Right hindlimb (tissue), 1 donor: Measurements from ENCODE around the gene VEGFB.
A peak's percentile ranks its signal among the peaks of the same experiment; 100 is the strongest.

Experiments used
- DNase-seq: peaks from one replicate; pipeline ENCODE4 v3.0.0-alpha.2; 2018

The VEGFB gene

DNA sequence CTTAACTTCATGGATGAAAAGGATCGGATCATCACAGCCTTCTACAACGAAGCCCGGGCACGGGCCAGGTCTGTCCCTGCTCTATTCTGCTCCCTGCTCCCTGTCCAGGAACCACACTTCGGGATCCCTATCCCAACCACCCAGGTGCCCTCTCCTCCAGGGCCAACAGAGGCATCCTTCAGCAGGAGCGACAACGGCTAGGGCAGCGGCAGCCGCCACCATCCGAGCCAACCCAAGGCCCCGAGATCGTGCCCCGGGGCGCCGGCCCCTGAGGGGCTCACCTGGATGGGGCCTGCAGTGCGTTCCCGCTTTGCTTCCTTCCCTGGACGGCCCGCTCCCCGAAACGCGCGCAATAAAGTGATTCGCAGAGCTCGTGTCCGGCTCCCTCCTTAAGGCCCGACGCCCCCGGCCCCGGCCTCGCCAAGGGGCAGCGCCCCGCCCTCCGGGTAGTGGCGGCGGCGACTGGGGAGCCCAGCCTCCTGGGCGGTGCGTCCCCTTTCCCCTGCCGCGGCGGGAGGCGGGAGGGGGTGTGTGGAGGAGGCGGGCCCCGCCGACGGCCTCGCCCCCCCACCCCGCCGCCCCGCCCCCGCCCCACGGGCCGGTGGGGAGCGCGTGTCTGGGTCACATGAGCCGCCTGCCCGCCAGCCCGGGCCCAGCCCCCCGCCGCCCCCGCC is at the start of gene VEGFB:
VEGFB (plus strand) TSS at position 672 of the 674 bp plus-strand sequence. CDS start 250 bp downstream, outside the sequence.
- DNase-seq = peak; percentile 85

DNA sequence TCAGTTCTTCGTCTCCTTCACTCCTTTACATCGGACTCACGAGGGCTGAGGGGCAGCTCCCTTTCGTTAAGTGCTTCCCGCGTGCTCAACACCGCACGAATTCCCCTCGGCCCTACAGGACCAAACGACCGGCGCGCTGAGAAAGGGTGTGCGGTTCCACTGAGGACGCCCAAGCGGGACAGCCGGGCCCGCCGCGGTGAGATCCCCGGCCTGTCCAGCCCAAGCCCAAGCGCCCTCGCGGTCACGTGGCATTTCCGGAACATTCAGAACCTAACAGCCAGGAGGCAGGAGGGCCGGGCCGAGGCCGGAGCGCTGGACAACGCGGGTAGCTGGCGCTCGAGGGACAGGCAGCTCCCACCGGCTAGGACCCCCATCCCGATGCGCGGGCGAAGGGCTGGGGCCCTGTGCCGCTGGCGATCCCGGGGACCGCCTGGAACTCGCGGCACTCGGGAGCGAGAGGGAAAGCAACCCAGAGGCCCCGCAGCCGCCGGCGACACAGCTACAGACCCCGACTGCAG is 49.1 kb upstream of the VEGFB start:
- DNase-seq = no peak

DNA sequence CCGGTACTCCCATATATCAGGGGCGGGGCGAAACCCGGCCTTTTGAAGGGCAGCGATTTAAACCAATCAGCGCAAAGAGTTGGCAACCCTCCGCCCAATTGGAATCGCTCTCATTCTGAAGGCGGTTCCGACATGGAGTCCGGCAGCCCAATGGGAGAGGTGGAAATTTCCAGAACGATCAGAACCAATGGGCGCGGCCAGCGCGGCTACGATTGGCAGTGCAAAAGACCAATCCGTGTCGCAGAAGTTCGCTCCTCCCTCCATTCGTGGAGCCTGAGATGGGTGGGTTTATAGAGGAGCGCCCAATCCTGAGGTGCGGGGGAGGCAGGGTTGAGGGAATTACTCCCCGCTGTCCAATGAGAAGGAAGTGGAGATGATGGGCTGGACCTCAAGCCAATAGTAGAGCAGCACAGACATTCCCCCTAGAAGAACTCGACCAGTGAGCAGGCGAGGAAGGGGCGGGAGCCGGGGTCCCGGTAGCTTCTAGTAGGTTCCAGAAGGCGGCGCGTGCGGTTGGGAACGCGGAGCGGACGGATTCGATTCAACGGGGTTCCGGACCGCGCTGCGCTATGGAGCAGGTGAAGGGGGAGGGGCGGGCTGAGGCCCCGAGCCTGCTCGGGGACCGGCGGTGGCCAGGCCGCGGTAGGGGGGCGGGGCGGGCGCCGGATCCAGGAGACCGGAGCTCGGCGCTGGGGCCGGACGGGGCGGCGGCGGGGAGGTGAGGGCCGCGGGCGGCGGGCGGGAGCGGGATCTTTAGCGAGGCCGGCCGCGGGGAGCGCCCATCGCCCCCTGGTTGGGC is 48.5 kb upstream of the VEGFB start, which contains the start of gene STIP1:
STIP1 (plus strand) TSS at position 479 of the 799 bp plus-strand sequence; CDS start at position 570, 91 bp downstream.
- DNase-seq = peak; percentile 100

DNA sequence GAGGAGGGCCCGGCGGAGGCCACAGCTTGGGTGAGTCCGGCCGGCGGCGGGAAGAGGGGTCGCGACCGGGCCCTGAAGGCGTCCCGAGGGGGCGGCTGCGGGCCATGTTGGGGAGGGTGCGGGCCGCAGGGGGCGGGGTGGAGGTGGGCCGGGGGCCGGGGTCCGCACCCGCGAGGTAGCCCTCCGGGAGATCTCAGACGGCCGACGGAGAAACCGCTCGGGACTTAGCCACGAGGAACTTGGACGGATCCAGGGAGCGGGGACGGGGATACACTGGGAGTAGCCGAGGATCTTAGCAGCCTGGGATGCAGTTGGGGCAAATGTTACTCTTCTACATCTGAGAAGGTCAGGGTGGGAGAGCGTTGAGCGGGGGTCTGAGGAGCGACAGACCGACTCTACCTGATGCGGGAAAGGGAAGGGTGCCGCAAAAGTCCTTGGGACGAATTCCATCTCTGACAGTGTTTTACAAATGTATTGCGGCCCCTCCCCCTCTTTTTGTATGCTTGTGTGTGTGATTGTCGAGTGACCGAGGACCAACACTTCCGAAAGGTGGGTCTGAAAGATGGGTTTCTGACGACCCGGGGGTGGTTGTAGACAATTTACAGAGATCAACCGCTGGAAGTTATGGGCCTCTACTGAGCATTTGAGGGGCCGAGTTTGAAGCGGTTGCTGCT is 47.8 kb upstream of the VEGFB start:
- no peak for DNase-seq

- DNase-seq = no peak
Measured at GRCh38 chr11:64192434-64192833, 42.0 kb upstream of the VEGFB start.

DNA sequence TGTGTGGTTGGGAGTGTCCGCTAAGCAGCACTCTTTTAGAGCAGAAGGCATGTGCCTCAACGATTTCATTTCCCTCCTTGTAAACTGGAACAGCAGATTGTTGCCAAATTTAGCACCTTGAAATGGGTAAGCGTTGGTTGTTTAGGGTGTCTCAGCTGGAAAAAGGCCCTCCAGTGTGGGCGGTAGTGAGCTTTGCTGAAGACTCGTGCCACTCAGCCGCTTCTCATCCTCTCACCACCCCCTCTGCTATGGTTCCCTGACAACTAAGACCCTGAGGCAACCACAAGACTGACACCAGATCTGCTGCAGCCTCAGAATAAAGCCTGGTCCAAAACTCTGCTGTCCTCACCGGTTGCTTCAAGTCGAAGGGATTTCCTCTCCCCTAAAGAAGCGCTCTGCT is 37.8 kb upstream of the VEGFB start:
- no peak for DNase-seq

GRCh38 chr11:64198511-64198910 is 35.9 kb upstream of the VEGFB start:
- no peak for DNase-seq

DNA sequence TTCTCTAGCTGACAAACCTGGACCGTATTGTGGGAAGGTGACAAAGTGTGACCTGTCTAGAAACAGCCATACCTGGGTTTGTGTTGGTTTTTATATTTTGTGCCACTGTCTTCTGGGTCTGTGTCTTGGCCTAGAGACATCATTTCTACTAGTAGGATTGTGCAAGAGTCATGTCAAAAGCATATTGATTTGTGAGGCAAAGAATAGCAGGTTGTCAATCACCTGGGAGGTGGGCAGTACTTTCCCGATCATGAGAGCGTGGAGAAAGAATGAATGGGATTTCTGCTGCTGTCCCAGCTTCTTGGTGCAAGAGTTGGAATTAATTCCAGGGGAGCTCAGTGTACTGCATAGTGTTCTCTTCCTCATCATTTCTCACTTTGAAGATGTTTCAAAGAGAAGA is 32.8 kb upstream of the VEGFB start:
- no peak for DNase-seq

GRCh38 chr11:64202992-64203391 is 31.4 kb upstream of the VEGFB start:
- DNase-seq = no peak

DNA sequence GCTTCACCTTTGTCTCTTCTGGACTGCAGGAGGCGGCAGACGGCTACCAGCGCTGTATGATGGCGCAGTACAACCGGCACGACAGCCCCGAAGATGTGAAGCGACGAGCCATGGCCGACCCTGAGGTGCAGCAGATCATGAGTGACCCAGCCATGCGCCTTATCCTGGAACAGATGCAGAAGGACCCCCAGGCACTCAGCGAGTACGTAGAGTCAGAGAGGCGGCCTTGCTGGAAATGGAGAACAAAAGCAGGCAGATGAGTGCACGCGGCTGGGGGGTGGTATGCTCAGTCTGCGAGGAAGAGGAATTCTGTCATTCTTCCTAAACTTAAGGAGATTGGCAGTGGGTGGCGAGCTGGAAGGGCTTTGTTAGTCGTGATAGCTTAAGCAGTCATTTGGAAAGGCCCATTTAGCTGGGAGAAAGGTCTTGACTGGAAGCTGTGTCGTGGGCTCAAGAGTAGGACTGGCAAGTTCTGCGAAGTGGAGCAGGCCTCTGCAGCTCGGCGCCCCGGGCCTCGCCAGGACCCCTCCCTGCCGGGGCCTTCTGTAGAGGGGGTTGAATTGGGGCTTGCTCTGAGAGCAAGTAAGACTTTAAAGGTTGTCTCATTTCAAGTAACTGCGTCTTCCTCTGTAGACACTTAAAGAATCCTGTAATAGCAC is 30.8 kb upstream of the VEGFB start:
- no peak for DNase-seq

DNA sequence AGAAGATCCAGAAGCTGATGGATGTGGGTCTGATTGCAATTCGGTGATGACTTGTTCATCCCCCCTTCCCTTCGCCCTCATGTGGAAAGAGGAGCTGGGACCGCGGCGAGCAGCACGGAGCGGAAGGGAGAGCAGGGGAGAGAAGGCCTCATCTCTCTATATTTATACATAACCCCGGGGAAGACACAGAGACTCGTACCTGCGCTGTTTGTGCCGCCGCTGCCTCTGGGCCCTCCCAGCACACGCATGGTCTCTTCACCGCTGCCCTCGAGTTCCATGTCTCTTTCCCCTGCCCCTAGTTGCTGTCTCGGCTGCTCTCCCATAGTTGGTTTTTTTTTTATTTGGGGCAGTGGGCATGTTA is 30.3 kb upstream of the VEGFB start:
- no peak for DNase-seq

GRCh38 chr11:64204464-64204989 is 29.9 kb upstream of the VEGFB start:
- peak; percentile 86 for DNase-seq

GRCh38 chr11:64206457-64207255 is 27.7 kb upstream of the VEGFB start, which contains the start of gene FERMT3:
TSS of gene FERMT3 (plus strand) at chr11:64206721. CDS start at chr11:64207365, 644 bp downstream.
- DNase-seq = peak; percentile 37

- peak; percentile 76 for DNase-seq
Measured at GRCh38 chr11:64207256-64208085, 26.9 kb upstream of the VEGFB start.

DNA sequence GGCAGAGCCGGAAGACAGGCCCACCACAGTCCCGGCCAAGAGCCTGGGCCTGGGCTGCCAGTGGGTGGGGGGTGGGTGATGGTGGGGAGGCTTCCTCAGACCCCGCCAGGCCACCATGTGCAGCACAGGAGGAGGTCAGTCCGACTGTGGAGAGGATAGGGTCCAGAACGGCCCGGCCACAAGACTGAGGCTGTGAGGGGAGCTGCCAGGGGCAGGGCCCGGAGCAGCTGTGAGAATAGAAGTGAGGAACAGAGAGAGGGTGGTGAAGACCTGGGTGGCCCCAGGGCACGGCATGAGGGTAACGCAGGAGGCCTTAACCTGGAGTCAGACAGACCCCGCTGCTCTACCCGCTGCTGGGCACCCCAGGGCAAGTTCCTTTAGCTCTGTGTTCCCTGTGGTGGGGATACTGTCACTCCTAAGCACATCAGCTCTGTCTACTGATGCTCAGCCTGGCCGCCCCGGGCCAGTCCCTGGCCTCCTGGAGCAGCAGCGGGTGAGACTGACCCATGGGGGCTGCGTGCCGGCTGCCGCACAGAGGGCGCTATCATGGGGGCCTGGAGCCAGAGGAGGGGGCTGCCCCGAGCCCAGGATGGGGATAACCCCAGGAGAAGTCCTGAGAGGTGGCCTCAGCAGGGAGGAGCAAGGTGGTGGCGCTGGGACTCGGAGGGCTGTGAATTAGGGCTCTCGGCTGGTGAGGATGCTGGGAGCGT is 26.1 kb upstream of the VEGFB start:
- DNase-seq = no peak

GRCh38 chr11:64208796-64209562 is 25.4 kb upstream of the VEGFB start:
- peak; percentile 38 for DNase-seq

DNA sequence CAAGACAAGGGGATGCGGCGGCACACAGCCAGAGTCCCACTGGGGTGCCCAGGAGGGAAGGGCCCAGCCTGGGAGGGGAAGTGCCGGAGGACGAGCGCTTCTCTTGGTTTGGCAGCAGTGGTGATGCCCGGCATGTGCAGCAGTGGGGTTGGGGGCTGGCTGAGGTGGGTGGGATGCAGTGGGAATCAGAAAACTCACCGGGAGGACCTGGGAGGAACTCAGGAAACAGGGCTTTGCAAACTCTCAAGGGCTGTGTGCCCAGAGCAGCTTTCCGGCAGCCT is 24.9 kb upstream of the VEGFB start:
- DNase-seq = no peak

DNA sequence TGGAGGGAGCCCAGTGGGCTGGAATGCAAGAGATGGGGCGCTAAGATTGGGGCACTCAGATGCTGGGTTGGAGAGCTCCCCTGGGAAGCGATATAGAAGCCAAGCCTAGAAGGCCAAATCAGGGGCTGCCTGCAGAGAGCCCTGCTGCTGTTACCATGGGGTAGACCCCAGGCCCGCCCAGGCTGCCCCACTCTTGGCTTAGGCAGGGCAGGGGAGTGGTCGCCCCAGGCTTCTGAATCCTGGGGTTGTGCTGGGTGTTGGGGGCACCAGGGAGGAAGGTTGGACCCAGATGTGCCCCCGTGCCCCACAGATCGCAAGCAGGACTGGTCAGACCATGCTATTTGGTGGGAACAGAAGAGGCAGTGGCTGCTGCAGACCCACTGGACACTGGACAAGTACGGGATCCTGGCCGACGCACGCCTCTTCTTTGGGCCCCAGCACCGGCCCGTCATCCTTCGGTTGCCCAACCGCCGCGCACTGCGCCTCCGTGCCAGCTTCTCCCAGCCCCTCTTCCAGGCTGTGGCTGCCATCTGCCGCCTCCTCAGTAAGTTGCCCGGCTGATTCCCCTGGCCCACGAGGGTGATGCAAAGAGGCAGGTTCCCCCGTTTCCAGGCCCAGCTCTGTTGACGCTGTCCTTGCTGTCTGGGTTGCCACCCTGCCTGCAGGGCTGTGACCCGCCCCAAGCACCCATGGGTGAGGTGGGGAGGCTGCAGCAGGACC is 23.9 kb upstream of the VEGFB start:
- no peak for DNase-seq
